Peyer's patch (tissue), 4 donors: ENCODE measurements around the gene BACH1.
A peak's percentile ranks its signal among the peaks of the same experiment; 100 is the strongest.

Experiments
- POLR2A ChIP-seq, 2 donors: fragments of 450-650 bp; IDR thresholded peaks; one replicate each; pipeline ENCODE4 v1.5.1; 2017; ENCODE audit warnings: antibody characterized with exemption in 2 of 2, mild to moderate bottlenecking in 2 of 2, moderate library complexity in 2 of 2
- TF ChIP-seq, protein P1 (sequence below), 6 experiments: fragments of 450-650 bp in 4 of 6; fragments of 200-600 bp in 2 of 6; sonication (generic) in 1 of 6; IDR thresholded peaks; one replicate each; pipeline ENCODE4 v1.5.1; 2017 to 2019; ENCODE audit warnings: antibody characterized with exemption in 6 of 6, mild to moderate bottlenecking in 3 of 6, moderate library complexity in 1 of 6

DNA sequence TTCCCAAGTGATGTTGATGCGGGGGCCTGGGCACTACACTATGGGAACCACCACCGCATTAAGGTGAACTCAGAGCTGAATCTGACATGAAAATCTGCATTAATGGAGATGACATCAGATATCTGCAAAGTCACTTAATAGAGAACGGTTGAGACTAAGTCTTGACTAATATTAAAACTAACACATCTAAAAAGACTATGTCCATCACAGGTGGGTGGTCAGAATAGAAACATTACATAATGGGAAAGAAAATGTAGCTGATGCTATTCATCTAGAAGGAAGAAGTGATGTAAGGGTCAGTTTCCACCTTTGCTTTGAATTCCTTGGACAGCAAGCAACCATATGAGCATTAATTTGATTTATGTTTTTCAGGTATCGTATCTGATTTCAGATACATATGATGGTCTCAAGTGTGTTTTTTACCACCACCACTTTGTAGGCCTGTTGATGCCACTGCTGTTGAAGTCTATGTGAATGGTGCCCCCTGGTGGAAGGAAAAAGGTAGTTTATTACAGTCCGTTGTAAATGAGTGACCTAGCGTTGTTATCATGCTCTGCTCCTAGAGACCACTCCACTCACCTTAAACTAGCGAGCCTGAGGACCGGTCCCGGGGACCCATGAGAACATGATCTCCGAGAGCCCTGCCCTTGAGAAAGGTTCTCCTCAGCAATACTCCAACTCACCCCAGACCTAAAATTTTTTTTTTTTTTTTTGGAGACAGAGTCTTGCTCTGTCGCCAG is 73.5 kb downstream of the BACH1 start:
- TF ChIP-seq, protein P1, sequence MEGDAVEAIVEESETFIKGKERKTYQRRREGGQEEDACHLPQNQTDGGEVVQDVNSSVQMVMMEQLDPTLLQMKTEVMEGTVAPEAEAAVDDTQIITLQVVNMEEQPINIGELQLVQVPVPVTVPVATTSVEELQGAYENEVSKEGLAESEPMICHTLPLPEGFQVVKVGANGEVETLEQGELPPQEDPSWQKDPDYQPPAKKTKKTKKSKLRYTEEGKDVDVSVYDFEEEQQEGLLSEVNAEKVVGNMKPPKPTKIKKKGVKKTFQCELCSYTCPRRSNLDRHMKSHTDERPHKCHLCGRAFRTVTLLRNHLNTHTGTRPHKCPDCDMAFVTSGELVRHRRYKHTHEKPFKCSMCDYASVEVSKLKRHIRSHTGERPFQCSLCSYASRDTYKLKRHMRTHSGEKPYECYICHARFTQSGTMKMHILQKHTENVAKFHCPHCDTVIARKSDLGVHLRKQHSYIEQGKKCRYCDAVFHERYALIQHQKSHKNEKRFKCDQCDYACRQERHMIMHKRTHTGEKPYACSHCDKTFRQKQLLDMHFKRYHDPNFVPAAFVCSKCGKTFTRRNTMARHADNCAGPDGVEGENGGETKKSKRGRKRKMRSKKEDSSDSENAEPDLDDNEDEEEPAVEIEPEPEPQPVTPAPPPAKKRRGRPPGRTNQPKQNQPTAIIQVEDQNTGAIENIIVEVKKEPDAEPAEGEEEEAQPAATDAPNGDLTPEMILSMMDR (IDR thresholded peaks at IDR 0.05) = peak; percentile 65 to 91 (median 84)
- TF ChIP-seq POLR2A (IDR thresholded peaks at IDR 0.05) = no peak
